NCI-H1105 treated with DMSO at 0.1 percent for 48 hours (cell line): ENCODE results near the gene PCNX1.
"Not testable (repeated sequence)": the region's sequence is repeated elsewhere in the genome, so short reads cannot be mapped to it uniquely, and the experiment has no call there.

Experiments used
- DNase-seq: peaks from one replicate; lab custom pipeline; 2025; lab: John Stamatoyannopoulos, UW

PCNX1 gene

DNA sequence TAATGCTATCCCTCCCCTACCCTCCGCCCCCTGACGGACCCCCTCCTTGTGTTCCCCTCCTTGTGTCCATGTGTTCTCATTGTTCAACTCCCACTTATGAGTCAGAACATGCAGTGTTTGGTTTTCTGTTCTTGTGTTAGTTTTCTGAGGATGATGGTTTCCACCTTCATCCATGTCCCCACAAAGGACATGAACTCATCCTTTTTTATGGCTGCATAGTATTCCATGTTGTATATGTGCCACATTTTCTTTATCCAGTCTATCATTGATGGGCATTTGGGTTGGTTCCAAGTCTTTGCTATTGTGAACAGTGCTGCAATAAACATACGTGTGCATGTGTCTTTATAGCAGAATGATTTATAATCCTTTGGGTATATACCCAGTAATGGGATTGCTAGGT, 112.7 kb downstream of the PCNX1 start:
- not testable (repeated sequence) for DNase-seq

DNA sequence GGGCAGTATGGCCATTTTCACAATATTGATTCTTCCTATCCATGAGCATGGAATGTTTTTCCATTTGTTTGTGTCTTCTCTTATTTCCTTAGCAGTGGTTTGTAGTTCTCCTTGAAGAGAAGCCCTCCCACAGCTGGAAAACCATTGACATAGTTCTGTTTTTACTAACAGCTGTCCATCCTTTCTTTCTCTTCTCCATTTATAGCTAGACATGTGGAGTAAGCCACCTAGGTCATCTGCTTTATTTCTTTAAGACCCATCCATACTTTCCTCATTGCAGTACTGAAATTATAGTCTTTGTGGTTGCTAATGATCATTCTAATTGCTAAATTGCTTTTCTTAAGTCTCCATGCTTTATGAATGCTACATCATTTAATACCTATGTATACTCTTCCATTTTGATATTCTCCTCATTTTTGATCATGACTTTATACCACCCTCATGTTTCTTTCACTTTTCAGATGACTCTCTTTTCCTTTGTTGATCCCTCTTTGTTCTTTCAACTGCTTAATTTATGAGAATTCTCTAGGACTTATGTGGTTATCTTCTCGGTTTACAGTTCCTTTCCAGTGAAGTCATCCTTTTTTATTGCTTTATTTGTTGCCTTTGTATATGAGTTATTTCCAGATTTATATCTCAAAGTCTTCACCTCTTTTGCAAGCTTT, 114.2 kb downstream of the PCNX1 start:
- DNase-seq = no peak

- DNase-seq = no peak
Measured at GRCh38 chr14:71022012-71022869, 115.0 kb downstream of the PCNX1 start.

DNA sequence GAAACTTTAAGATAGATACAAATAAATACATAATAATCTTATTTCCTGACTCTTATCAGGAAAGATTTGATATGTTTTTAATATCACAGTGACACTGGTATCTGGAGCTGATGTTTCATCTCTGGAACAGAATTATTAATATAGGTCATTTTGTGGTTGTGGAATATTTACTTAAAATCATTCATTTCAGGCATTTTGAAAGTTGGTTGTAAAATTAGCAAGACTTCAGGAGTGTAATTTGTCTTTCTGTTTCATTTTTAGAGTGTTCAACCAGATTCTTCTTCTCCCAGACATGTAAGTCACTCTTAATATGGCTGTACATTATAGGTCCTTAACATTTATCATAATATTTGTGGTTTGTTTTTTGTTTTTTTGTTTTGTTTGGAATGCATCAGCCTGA, 115.7 kb downstream of the PCNX1 start:
- no peak for DNase-seq

DNA sequence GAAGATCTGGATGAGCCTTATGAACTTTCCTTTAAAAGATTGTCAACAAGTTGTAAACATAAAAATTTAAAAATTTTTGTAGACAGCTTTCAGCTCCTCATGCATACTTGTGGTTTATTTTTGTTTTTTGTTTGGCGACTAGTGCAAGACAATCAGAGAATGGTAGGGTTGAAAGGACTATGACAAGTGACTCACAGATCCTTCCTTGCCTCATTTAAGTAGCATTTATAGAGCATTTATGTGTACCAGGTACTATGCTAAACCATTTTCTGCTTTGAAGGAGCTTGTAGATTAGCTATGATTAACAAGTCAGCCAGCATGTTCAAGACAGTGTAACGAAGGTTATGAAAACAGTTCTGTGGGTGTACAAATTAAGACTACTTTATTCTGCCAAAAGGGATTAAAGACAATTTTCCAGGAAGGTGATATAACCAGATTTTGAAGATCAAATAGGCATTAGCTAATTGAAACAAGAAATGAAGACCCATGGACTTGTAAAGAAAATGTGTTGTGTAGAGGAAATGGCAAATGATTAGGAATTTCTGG, 122.0 kb downstream of the PCNX1 start:
- no peak for DNase-seq

- DNase-seq = no peak
Measured at GRCh38 chr14:71031000-71031399, 123.7 kb downstream of the PCNX1 start.

GRCh38 chr14:71036433-71036832, 129.2 kb downstream of the PCNX1 start:
- no peak for DNase-seq

DNA sequence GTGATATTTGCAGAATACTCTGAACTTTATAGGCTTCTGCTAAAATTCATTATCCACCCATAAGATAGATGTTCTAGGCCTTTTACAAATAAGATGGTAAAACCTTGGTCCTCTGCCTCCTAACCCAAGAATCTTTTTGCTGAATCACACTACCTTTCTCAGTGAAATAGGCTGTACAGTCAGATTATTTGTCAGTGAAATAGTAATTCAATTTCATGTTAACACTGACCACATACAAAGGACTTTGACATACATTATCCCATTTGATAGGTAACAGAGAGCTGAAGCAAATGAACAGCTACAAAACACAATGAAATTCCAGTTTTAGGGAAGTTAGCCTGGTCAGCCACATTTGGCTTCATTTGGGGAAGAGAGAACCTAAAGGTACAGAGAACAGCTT, 141.1 kb downstream of the PCNX1 start:
- DNase-seq = no peak

DNA sequence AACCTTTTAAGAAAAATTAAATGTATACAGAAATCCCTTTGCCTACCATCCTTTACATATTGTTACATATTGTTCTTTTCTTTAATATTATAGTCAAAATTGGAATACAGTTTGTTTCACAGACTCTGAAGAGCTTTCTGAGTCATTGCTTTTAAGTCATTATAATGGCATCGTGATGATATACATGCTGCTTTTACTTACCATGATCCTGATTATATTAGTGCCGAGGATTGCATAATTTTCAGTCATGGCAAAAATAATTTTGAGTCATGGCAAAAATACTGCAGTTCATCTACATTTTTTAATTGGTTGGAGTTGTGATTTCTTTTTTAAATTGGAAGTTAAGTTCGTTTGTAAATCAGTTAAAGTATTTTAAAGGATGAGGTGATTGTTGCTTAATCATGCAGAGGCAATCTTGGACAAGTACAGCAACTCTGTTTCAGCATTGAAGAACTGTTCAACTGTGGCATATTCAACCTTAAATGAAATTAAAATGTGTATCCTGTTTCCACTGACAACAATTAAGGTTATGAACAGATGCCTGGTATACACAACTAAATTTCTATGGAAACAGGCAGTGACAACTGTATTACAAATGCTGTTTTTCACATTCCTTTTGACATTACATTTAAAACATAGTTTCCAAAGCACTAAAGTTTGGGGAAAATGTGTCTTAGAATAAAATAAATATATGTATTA, 142.3 kb downstream of the PCNX1 start:
- no peak for DNase-seq

DNA sequence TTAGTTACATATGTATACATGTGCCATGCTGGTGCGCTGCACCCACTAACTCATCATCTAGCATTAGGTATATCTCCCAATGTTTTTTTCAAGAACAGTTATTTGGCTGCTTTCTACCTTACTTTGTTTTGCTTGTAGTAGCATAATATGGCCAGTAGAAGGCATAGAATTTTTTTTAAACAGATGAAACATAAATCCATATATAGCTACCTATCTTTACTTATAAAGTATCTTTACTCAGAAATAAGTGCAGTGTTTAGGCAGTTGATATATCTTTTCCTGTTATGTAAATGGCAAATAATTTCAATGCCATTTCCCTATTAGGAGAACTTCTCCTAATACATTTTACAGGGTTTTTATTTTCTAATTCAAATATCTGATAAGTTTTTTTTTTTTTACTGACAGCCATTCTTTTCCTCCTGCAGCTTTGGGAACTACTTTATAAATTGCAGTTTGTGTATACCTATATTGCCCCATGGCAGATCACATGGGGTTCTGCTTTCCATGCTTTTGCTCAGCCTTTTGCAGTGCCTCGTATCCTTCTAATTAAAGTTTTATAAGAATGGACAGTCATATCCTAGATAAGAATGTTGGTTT, 143.1 kb downstream of the PCNX1 start:
- no peak for DNase-seq

- no peak for DNase-seq
Measured at GRCh38 chr14:71054706-71055105, 147.4 kb downstream of the PCNX1 start.

DNA sequence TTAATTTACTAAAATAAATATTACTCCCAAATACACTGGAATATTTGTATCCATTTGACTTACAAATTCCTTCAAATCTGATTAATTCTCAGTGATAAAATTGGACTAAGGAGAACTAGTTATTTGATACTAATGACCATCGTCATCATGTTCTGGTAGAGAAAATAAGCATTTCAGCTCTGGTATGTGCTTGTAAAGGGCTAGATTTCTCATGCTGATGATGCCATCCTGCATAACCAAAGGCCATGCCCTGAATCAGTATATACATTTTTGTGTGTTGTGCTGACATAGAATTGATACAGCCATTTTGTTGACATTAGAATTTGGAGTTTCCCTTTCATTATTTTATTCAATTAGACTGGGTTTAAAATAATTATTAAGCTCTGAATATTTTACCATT, 148.9 kb downstream of the PCNX1 start:
- DNase-seq = no peak

DNA sequence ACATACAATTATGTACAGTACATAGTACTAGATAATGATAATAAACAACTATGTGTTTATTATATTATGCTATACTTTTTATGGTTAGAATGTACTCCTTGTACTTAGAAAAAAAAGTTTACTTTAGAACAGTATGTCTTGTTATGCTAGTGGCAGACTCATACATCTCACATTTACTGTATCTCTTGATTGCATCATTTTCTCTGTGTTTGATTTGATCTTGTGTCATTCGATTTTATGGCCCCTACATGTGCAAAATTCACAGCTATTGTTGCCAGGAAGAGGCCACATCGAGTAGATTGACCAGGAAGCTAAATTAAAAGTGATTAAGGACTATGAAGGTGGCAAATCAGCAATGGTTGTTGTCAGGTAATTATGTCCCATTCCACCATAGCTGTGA, 153.0 kb downstream of the PCNX1 start:
- DNase-seq = no peak

DNA sequence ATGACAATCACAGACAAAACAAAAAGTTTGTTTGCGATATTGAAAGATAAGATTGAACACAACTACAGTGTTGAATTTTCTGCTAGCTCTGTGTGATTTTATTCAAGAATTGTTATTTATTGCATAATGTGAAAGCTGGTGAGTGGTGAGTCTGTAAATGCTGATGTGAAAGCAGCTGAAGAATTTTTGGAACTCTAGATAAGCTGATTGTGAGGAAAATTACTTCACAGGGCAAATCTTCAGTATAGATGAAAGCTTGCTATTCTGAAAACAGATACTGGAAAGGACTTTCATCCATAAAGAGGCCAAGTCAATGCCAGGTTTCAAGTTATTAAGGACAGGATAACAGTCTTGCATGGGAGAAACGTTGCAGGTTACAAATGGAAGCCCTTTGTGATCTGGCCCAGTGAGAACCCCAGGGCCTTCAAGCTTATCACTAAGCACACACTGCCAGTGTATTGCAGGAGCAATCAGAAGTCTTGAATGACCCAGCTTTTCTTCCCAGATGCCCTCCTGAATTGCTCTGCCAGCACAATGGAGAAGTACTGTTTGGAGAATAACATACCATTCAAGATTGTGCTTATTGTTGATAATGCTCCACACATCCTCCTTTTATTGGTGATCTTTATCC, 153.7 kb downstream of the PCNX1 start:
- DNase-seq = no peak

- no peak for DNase-seq
Measured at GRCh38 chr14:71061458-71061857, 154.2 kb downstream of the PCNX1 start.

DNA sequence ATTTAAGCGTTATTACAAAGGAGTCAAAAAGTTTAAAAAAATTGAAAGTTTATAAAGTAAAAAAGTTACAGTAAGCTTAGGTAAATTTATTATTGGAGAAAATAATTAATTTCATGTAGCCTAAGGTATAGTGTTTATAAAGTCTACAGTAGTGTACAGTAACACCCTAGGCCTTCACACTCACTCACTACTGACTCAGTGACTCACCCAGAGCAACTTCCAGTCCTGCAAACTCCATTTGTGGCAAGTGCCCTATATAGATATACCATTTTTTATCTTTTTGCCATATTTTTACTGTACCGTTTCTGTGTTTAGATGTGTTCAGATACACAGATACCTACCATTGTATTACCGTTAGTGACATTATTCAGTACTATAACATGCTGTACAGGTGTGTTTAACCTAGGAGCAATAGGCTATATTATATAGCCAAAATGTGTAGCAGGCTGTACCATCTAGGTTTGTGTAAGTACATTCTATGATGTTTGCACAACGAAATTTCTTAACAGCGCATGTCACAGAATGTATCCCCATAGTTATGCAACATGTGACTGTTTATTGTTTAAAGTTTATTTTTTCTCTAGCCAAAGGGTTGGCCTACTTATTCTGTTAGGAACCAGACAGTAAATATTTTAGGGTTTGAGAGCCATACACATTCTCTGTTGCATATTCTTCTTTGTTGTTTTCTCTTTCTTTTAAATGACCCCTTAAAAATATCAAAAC, 155.5 kb downstream of the PCNX1 start:
- DNase-seq = no peak

- no peak for DNase-seq
Measured at GRCh38 chr14:71063351-71063750, 156.1 kb downstream of the PCNX1 start.

GRCh38 chr14:71064747-71065146, 157.5 kb downstream of the PCNX1 start:
- DNase-seq = not testable (repeated sequence)

- no peak for DNase-seq
Measured at GRCh38 chr14:71070169-71070568, 162.9 kb downstream of the PCNX1 start.

DNA sequence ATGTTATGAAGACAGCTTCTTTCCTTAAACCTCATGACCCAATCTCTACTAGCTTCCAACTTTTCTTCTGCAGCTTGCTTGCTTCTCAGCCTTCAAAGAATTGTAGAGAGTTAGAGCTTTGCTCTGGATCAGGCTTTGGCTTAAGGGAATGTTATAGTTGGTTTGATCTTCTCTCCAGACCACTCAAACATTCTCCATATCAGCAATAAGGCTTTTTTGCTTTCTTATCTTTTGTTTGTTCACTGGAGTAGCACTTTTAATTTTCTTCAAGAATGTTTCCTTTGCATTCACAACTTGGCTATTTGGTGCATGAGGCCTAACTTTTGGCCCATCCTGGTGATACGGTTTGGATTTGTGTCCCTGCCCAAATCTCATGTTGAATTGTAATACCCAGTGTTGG, 163.8 kb downstream of the PCNX1 start:
- no peak for DNase-seq

- no peak for DNase-seq
Measured at GRCh38 chr14:71076462-71077092, 169.3 kb downstream of the PCNX1 start.
